HL-60 (cell line): Measurements from ENCODE around the gene RNF167.
A peak's percentile ranks its signal among the peaks of the same experiment; 100 is the strongest.

Experiments used
- DNase-seq, 2 experiments: peaks; one replicate each; pipeline ENCODE4 v3.0.0-alpha.2; 2010 to 2020; ENCODE audit warnings: low read depth in 1 of 2, low spot score in 1 of 2
- H3K27ac ChIP-seq: fragments of 250-450 bp; sonication (Bioruptor Pico); replicated peaks from 2 replicates; pipeline ENCODE4 v1.5.1; 2020; ENCODE audit warnings: mild to moderate bottlenecking, moderate library complexity
- H3K27me3 ChIP-seq: fragments of 250-450 bp; sonication (Bioruptor Pico); 2 replicates; pipeline ENCODE4 v1.5.1; 2021; ENCODE audit warnings: mild to moderate bottlenecking, moderate library complexity; ENCODE audit not compliant: insufficient read depth, poor library complexity, severe bottlenecking
- H3K4me3 ChIP-seq: replicated peaks from 2 replicates; pipeline ENCODE4 v1.5.1; 2011; ENCODE audit warnings: mild to moderate bottlenecking, control low read depth, low read length; ENCODE audit not compliant: insufficient read depth
- CTCF ChIP-seq: IDR thresholded peaks from one replicate; pipeline ENCODE4 v1.5.1; 2011; ENCODE audit warnings: low read length, control low read depth, inconsistent platforms; ENCODE audit not compliant: insufficient read depth
- GABPA ChIP-seq: IDR thresholded peaks from 2 replicates; pipeline ENCODE4 v1.6.1; 2012; ENCODE audit warnings: low read depth
- POLR2AphosphoS5 ChIP-seq: IDR thresholded peaks from 2 replicates; pipeline ENCODE4 v1.6.1; 2012; ENCODE audit warnings: low read depth
- REST ChIP-seq: IDR thresholded peaks from 2 replicates; pipeline ENCODE4 v1.6.1; 2012; ENCODE audit warnings: low read depth; ENCODE audit not compliant: insufficient replicate concordance
- SPI1 ChIP-seq: IDR thresholded peaks from 2 replicates; pipeline ENCODE4 v1.6.1; 2012; ENCODE audit warnings: low read depth, mild to moderate bottlenecking, borderline replicate concordance
- long read RNA-seq: library from polyadenylated mRNA; unstranded; transcript quantifications from one replicate; pipeline ENCODE4 v2.0.0, GENCODE V29; 2020

The RNF167 gene
- long read RNA-seq, transcript RNF167-214 (10 exons, 1,436 nt): minor isoform, 5 of 196 reads
- long read RNA-seq, transcript RNF167-211 (9 exons, 1,757 nt): major isoform, 98 of 196 reads
- long read RNA-seq, transcript RNF167-201 (10 exons, 1,915 nt): minor isoform, 30 of 196 reads
- long read RNA-seq, partial matches to known transcripts: 24 of 196 reads
- long read RNA-seq, other reads (novel, unspliced or antisense): 37 of 196 reads

- H3K27me3 ChIP-seq: no peaks in the 10 kb centered on the region
- peak within 1 kb of the TSS; percentile 55 for H3K4me3 ChIP-seq
- DNase-seq: peak; percentile 88 to 95
- peak; percentile 39; the same call in 1 of the 2 replicates for TF ChIP-seq POLR2AphosphoS5
- TF ChIP-seq SPI1: no peak
- TF ChIP-seq REST: no peak
- peak within 1 kb of the TSS; percentile 95 for H3K27ac ChIP-seq
Measured at GRCh38 chr17:4939796-4940554, at the start of gene RNF167, which contains the start of gene SLC25A11. TSS of gene RNF167 (plus strand) at chr17:4940268. CDS start at chr17:4940910, 642 bp downstream. TSS of gene SLC25A11 (minus strand) at chr17:4940046. CDS start at chr17:4939910, 136 bp downstream.

- no peak overlapping the region for H3K4me3 ChIP-seq
- H3K27me3 ChIP-seq: no peaks in the 10 kb centered on the region
- no peak for DNase-seq
- H3K27ac ChIP-seq: no peak overlapping the region
- TF ChIP-seq CTCF (no peak), REST (no peak), SPI1 (no peak), POLR2AphosphoS5 (no peak), GABPA (no peak)
Measured at GRCh38 chr17:4891411-4892410, 48.4 kb upstream of the RNF167 start.

- TF ChIP-seq SPI1 (no peak), POLR2AphosphoS5 (no peak), REST (no peak), GABPA (no peak), CTCF (no peak)
- DNase-seq: no peak
- H3K27ac ChIP-seq: no peak overlapping the region
- no peaks in the 10 kb centered on the region for H3K27me3 ChIP-seq
- H3K4me3 ChIP-seq: no peak overlapping the region
Measured at GRCh38 chr17:4892499-4893221, 47.4 kb upstream of the RNF167 start.
